Gastrocnemius medialis (tissue), 4 donors: ENCODE data around the gene FKBP5.

Experiments used
- POLR2A ChIP-seq, 2 donors: fragments of 450-650 bp; IDR thresholded peaks; one replicate each; pipeline ENCODE4 v1.6.1; 2017; ENCODE audit warnings: antibody characterized with exemption in 2 of 2, mild to moderate bottlenecking in 2 of 2, moderate library complexity in 2 of 2
- TF ChIP-seq, protein P1 (sequence below), 5 experiments: fragments of 450-650 bp in 3 of 5; fragments of 200-600 bp in 2 of 5; sonication (generic) in 2 of 5; IDR thresholded peaks in 4 of 5; conservative IDR thresholded peaks in 1 of 5; 1 replicate in 4 of 5; 2 replicates in 1 of 5; pipeline ENCODE4 v1.5.1; 2016 to 2019; ENCODE audit warnings: antibody characterized with exemption in 5 of 5, mild to moderate bottlenecking in 3 of 5, moderate library complexity in 3 of 5

DNA sequence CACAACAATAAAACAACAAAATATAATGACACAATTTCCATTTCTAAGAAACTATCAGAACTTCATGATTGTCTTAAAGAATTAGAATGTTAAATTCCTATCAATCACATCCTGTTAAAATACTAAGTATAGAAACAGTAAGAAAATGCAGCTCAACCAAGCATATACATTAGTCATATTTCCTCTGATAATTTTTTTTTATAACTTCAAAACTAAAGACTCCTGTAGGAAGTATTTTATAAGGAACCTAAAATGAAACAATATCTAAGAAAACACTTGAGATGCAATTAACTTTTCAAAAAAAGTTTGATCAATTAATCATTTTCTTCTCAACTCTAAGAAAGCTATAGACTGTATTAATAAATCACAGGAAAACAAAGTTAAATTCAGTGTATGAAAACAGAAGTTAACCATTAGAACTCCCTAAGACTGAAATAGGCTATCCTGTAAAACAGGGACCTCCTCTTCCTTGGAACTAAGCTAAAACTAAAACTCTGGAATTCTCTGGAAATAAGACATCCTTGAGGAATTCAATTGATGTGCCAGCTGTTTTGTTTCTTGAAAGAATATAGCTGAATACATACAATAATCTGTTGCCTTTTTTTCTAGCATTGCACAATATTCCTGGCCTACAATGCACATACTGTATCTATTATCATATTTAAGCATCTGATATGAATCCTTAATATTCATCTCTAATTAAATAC is 19.8 kb downstream of the FKBP5 start:
- TF ChIP-seq, protein P1, sequence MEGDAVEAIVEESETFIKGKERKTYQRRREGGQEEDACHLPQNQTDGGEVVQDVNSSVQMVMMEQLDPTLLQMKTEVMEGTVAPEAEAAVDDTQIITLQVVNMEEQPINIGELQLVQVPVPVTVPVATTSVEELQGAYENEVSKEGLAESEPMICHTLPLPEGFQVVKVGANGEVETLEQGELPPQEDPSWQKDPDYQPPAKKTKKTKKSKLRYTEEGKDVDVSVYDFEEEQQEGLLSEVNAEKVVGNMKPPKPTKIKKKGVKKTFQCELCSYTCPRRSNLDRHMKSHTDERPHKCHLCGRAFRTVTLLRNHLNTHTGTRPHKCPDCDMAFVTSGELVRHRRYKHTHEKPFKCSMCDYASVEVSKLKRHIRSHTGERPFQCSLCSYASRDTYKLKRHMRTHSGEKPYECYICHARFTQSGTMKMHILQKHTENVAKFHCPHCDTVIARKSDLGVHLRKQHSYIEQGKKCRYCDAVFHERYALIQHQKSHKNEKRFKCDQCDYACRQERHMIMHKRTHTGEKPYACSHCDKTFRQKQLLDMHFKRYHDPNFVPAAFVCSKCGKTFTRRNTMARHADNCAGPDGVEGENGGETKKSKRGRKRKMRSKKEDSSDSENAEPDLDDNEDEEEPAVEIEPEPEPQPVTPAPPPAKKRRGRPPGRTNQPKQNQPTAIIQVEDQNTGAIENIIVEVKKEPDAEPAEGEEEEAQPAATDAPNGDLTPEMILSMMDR (IDR thresholded peaks at IDR 0.05 in 4 of 5, conservative IDR thresholded peaks at IDR 0.05 in 1 of 5), result no peak
- no peak for TF ChIP-seq POLR2A (IDR thresholded peaks at IDR 0.05)
